HepG2 (cell line): ENCODE data around the gene BCCIP. TPM values are rescaled to one million over a fixed set of nuclear protein-coding genes. Genes with fewer than 3 reads are reported as not detected.

Experiments used
- CCAR2 ChIP-seq: fragments of 200-400 bp; formaldehyde crosslinking; optimal IDR thresholded peaks from 2 replicates; pipeline ENCODE3; 2018; ENCODE audit warnings: low read depth, mild to moderate bottlenecking, low read length, moderate library complexity
- KMT2B ChIP-seq: IDR thresholded peaks from 2 replicates; pipeline ENCODE4 v1.6.1; 2016; ENCODE audit warnings: missing genetic modification reagents, missing compliant biosample characterization
- MED8 ChIP-seq: sonication (generic); formaldehyde crosslinking; IDR thresholded peaks from 2 replicates; pipeline ENCODE4 v1.8.1; 2023; ENCODE audit warnings: mild to moderate bottlenecking, missing genetic modification reagents; ENCODE audit not compliant: insufficient replicate concordance
- MXI1 ChIP-seq: IDR thresholded peaks from 3 replicates; pipeline ENCODE4 v1.6.1; 2012; ENCODE audit warnings: low read depth, low read length, inconsistent platforms, borderline replicate concordance
- PHB2 ChIP-seq: fragments of 450-650 bp; IDR thresholded peaks from 2 replicates; pipeline ENCODE4 v1.6.1; 2018; ENCODE audit not compliant: partially characterized antibody
- RARA ChIP-seq: IDR thresholded peaks from 2 replicates; pipeline ENCODE4 v1.6.1; 2016; ENCODE audit warnings: missing genetic modification reagents, missing compliant biosample characterization
- ZNF205 ChIP-seq: IDR thresholded peaks from 2 replicates; pipeline ENCODE4 v1.6.1; 2018; ENCODE audit warnings: missing biosample characterization, missing genetic modification reagents
- ZNF274 ChIP-seq: sonication (generic); formaldehyde crosslinking; IDR thresholded peaks from 2 replicates; pipeline ENCODE4 v1.5.1; 2020; ENCODE audit warnings: mild to moderate bottlenecking, missing genetic modification reagents
- ZNF318 ChIP-seq: sonication (generic); formaldehyde crosslinking; IDR thresholded peaks from 2 replicates; pipeline ENCODE4 v1.4.0; 2020; ENCODE audit warnings: mild to moderate bottlenecking, missing genetic modification reagents
- polyA plus RNA-seq, 8 experiments: library from polyadenylated mRNA; depleted of rRNA in 3 of 8; stranded (reverse) in 7 of 8; unstranded in 1 of 8; fragments of >200 nt; fragmentation: Illumina TruSeq in 4 of 8; extraction: Trizol in 4 of 8; gene quantifications; 2 replicates each; pipeline versions ENCODE4 v1.2.1 to v1.2.3, GENCODE V29; 2011 to 2016; ENCODE audit warnings: low read depth in 4 of 8, missing spikeins in 1 of 8, mixed read lengths in 1 of 8; ENCODE audit not compliant: insufficient read depth in 1 of 8
- total RNA-seq, 5 experiments: library from RNA; depleted of rRNA; stranded (reverse); fragments of >200 nt; fragmentation: Illumina TruSeq; extraction: Trizol; gene quantifications; 2 replicates each; pipeline ENCODE4 v1.2.3, GENCODE V29; 2016; ENCODE audit warnings: low read depth in 1 of 5
- TF ChIP-seq, protein P1 (sequence below): sonication (generic); formaldehyde crosslinking; IDR thresholded peaks from 2 replicates; pipeline ENCODE4 v1.9.0; 2021; ENCODE audit warnings: mild to moderate bottlenecking, missing genetic modification reagents
- TF ChIP-seq, protein P2 (sequence below): sonication (generic); formaldehyde crosslinking; IDR thresholded peaks from 2 replicates; pipeline ENCODE4 v1.8.1; 2023; ENCODE audit warnings: mild to moderate bottlenecking, missing genetic modification reagents

BCCIP gene
- total and polyA plus RNA-seq, 2 of the 13 experiments (the other 11 are each of a cell fraction or from before 2014, with no cell fraction given) = 37.0 to 132 TPM

GRCh38 chr10:125792342-125793300, 30.7 kb upstream of the BCCIP start (continued):
- TF ChIP-seq, protein P1, sequence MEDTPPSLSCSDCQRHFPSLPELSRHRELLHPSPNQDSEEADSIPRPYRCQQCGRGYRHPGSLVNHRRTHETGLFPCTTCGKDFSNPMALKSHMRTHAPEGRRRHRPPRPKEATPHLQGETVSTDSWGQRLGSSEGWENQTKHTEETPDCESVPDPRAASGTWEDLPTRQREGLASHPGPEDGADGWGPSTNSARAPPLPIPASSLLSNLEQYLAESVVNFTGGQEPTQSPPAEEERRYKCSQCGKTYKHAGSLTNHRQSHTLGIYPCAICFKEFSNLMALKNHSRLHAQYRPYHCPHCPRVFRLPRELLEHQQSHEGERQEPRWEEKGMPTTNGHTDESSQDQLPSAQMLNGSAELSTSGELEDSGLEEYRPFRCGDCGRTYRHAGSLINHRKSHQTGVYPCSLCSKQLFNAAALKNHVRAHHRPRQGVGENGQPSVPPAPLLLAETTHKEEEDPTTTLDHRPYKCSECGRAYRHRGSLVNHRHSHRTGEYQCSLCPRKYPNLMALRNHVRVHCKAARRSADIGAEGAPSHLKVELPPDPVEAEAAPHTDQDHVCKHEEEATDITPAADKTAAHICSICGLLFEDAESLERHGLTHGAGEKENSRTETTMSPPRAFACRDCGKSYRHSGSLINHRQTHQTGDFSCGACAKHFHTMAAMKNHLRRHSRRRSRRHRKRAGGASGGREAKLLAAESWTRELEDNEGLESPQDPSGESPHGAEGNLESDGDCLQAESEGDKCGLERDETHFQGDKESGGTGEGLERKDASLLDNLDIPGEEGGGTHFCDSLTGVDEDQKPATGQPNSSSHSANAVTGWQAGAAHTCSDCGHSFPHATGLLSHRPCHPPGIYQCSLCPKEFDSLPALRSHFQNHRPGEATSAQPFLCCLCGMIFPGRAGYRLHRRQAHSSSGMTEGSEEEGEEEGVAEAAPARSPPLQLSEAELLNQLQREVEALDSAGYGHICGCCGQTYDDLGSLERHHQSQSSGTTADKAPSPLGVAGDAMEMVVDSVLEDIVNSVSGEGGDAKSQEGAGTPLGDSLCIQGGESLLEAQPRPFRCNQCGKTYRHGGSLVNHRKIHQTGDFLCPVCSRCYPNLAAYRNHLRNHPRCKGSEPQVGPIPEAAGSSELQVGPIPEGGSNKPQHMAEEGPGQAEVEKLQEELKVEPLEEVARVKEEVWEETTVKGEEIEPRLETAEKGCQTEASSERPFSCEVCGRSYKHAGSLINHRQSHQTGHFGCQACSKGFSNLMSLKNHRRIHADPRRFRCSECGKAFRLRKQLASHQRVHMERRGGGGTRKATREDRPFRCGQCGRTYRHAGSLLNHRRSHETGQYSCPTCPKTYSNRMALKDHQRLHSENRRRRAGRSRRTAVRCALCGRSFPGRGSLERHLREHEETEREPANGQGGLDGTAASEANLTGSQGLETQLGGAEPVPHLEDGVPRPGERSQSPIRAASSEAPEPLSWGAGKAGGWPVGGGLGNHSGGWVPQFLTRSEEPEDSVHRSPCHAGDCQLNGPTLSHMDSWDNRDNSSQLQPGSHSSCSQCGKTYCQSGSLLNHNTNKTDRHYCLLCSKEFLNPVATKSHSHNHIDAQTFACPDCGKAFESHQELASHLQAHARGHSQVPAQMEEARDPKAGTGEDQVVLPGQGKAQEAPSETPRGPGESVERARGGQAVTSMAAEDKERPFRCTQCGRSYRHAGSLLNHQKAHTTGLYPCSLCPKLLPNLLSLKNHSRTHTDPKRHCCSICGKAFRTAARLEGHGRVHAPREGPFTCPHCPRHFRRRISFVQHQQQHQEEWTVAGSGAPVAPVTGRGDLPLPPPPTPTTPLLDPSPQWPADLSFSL (CRISPR knock-in tag) = peak; percentile 44; the same call in 1 of the 2 replicates
- TF ChIP-seq MXI1 (peak; percentile 40; the same call in 1 of the 3 replicates), MED8 (CRISPR knock-in tag) (no peak), RARA (CRISPR knock-in tag) (peak; percentile 100), ZNF318 (CRISPR knock-in tag) (peak; percentile 97), ZNF205 (CRISPR knock-in tag) (peak; percentile 88), PHB2 (no peak), ZNF274 (no peak), CCAR2 (peak; percentile 86), KMT2B (0 out of 2 replicates have a peak, but pooled peaks have one; percentile 33)
- TF ChIP-seq, protein P2, sequence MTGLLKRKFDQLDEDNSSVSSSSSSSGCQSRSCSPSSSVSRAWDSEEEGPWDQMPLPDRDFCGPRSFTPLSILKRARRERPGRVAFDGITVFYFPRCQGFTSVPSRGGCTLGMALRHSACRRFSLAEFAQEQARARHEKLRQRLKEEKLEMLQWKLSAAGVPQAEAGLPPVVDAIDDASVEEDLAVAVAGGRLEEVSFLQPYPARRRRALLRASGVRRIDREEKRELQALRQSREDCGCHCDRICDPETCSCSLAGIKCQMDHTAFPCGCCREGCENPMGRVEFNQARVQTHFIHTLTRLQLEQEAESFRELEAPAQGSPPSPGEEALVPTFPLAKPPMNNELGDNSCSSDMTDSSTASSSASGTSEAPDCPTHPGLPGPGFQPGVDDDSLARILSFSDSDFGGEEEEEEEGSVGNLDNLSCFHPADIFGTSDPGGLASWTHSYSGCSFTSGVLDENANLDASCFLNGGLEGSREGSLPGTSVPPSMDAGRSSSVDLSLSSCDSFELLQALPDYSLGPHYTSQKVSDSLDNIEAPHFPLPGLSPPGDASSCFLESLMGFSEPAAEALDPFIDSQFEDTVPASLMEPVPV (CRISPR knock-in tag) = 0 out of 2 replicates have a peak, but pooled peaks have one; percentile 47
